8988T (cell line): ENCODE measurements around the gene RASAL2.

Source experiments
- DNase-seq: peaks from one replicate; pipeline ENCODE4 v3.0.0; 2011

Gene RASAL2

GRCh38 chr1:178093951-178094738, at the start of gene RASAL2:
TSS of gene RASAL2 (plus strand) at chr1:178094104. CDS start at chr1:178094493, 389 bp downstream.
- peak; percentile 80 for DNase-seq

- no peak for DNase-seq
Measured at GRCh38 chr1:178046591-178047270, 47.2 kb upstream of the RASAL2 start.

- no peak for DNase-seq
Measured at GRCh38 chr1:178047403-178048093, 46.4 kb upstream of the RASAL2 start.

- DNase-seq = no peak
Measured at GRCh38 chr1:178048426-178048825, 45.5 kb upstream of the RASAL2 start.

- no peak for DNase-seq
Measured at GRCh38 chr1:178048883-178049282, 45.0 kb upstream of the RASAL2 start.

- no peak for DNase-seq
Measured at GRCh38 chr1:178050084-178050483, 43.8 kb upstream of the RASAL2 start.

- DNase-seq = no peak
Measured at GRCh38 chr1:178051071-178051470, 42.8 kb upstream of the RASAL2 start.

- DNase-seq = no peak
Measured at GRCh38 chr1:178052650-178053461, 41.0 kb upstream of the RASAL2 start.

- peak; percentile 29 for DNase-seq
Measured at GRCh38 chr1:178055093-178055492, 38.8 kb upstream of the RASAL2 start.

GRCh38 chr1:178055779-178056471, 38.0 kb upstream of the RASAL2 start:
- no peak for DNase-seq

- no peak for DNase-seq
Measured at GRCh38 chr1:178057141-178057765, 36.7 kb upstream of the RASAL2 start.

- no peak for DNase-seq
Measured at GRCh38 chr1:178057912-178058534, 35.9 kb upstream of the RASAL2 start.

GRCh38 chr1:178060789-178061556, 32.9 kb upstream of the RASAL2 start:
- no peak for DNase-seq

GRCh38 chr1:178061620-178062019, 32.3 kb upstream of the RASAL2 start:
- no peak for DNase-seq

GRCh38 chr1:178064191-178064821, 29.6 kb upstream of the RASAL2 start:
- no peak for DNase-seq

- DNase-seq = no peak
Measured at GRCh38 chr1:178065250-178065649, 28.7 kb upstream of the RASAL2 start.

GRCh38 chr1:178066296-178066907, 27.5 kb upstream of the RASAL2 start:
- no peak for DNase-seq

- DNase-seq = no peak
Measured at GRCh38 chr1:178066908-178067614, 26.8 kb upstream of the RASAL2 start.

GRCh38 chr1:178071811-178072210, 22.1 kb upstream of the RASAL2 start:
- no peak for DNase-seq
